ENCODE results near the gene KRT86. TPM values are rescaled to one million over a fixed set of nuclear protein-coding genes. Genes with fewer than 3 reads are reported as not detected.
A peak's percentile ranks its signal among the peaks of the same experiment; 100 is the strongest.

KRT86 gene
- total RNA-seq, 2 experiments from 2014 or later, result 0.10 to 0.12 TPM

DNA sequence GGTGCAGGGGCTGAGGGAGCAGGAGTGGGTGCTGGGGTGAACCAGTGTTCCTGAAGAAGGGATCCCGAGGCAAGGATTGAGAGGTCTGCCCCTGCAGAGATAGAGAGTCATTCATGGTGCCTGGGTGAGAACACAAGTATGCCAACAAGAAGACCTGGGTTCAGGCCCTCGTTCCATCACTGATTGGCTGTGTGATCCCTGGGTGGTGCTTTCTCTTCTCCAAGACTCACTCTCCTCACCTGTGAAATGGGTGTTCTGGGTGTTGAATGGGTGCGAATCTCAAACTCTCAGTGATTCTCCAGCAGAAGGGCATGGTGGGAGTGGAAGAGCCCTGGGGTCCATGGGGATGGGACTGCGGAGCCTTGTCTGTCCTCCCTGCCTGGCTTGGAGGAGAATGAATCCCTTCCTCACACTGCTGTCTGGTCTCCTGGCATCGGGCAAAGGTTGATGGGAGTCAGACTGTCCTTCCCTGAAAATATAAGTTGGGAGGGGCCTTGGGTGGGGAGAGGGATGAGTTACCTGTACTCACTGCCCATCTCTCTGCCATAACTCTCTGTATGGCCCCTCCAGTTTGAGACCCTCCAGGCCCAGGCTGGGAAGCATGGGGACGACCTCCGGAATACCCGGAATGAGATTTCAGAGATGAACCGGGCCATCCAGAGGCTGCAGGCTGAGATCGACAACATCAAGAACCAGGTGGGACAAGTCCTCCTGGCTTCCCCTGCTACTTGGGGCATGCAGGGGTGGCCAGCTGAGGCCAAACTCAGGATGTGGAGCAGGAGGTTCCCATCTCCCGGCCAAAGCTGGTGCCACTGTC, 31.8 kb upstream of the KRT86 start:
- H3K27ac Mint-ChIP-seq, result no peak overlapping the region
- H3K9me3 Mint-ChIP-seq, result no peaks in the 10 kb centered on the region
- DNase-seq, result no peak
- H3K4me3 Mint-ChIP-seq, result no peak overlapping the region
- peaks cover 28% of the 10 kb centered on the region for H3K4me1 Mint-ChIP-seq (ENCODE audit: low read depth)
- intact Hi-C loops (cut with micrococcal nuclease), result no loop called here
- POLR2A ChIA-PET, result no interaction called here
- H3K36me3 Mint-ChIP-seq, result no peaks in the 10 kb centered on the region
- CTCF ChIA-PET, result interaction anchor here (1.7 to 4.5 kb wide), 2 partner anchors 21 to 37 kb away, joined by 10 to 33 read pairs; no protein-coding TSS in a partner anchor
- no peaks in the 10 kb centered on the region for H3K27me3 Mint-ChIP-seq

DNA sequence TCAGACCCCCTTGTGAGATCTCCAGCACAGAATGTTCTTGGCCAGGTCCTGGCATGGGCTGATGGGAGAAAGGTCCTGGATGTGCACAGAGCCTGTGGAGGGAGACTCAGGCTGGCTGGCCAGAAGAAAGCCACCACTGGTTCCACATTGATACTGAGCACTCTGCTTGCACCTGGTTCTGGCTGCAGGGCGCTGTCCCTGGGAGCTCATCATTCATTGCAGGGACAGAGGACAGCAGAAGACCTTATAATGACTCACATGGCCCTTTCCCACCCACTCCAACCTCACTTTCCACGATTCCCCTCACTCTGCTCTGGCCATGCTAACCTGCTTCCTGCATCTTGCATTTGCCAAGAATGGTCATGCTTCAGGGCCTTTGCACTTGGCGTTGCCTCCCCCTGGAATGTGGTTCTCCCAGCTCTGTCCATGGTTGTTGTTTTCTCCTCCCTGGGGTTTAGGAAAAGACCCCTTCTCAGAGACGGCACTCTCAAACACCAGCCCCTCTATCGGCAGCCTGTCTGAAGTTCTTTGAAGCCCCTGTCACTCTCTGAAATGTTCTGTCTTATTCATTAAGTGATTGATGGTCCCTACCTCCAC, 31.1 kb upstream of the KRT86 start:
- no peak for DNase-seq
- H3K36me3 Mint-ChIP-seq, result no peaks in the 10 kb centered on the region
- no peaks in the 10 kb centered on the region for H3K9me3 Mint-ChIP-seq
- H3K27me3 Mint-ChIP-seq, result no peaks in the 10 kb centered on the region
- H3K4me1 Mint-ChIP-seq (ENCODE audit: low read depth), result peaks cover 28% of the 10 kb centered on the region
- H3K4me3 Mint-ChIP-seq, result no peak overlapping the region
- CTCF ChIA-PET, result interaction anchor here (0.7 to 4.5 kb wide), 4 partner anchors 21 to 218 kb away, joined by 3 to 33 read pairs (median 8); no protein-coding TSS in a partner anchor
- intact Hi-C loops (cut with micrococcal nuclease), result no loop called here
- POLR2A ChIA-PET, result interaction anchor here (1.0 kb wide), 1 partner anchor 174 kb away, joined by 4 read pairs; the partner anchor contains the start of gene ATG101
- H3K27ac Mint-ChIP-seq, result peak overlapping the region; percentile 79

DNA sequence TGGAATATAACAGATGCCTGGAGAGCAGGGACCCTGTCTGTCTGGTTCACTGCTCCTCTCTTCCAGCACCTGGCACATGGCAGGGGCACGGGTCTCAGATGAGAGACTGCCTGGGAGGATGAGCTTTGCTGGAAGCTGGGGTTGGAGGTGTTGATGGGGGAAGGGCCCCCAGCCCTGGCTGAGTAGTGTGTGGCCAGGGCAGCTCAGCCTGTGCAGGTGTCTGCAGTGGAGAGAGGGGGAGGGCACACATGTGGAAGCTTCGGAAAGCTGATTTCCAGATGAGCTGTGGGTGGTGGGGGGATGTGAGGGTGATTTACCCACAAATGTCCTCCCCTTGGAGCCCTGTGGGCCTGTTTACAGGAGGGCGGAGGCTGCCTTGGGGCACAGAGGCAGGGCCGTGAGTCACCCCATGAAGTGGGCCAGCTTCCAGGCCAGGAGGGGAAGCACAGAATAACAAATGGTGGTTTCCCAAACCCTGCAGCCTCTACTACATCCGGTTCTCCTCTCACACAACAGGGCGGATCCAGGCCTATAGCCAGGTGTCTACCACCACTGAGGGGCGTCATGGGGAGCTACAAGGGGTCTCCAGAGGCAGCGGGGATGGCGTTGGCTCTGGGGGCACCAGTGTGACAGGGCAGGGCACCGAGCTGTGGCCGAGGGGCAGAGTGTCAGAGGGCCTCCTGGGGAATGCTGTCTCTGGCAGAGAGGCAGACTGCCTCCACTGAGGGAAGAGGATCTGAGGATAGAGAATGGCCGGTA, 30.4 kb upstream of the KRT86 start:
- H3K9me3 Mint-ChIP-seq, result no peaks in the 10 kb centered on the region
- CTCF ChIA-PET, result interaction anchor here (0.7 to 4.5 kb wide), 4 partner anchors 22 to 219 kb away, joined by 3 to 33 read pairs (median 8); no protein-coding TSS in a partner anchor
- peaks cover 28% of the 10 kb centered on the region for H3K4me1 Mint-ChIP-seq (ENCODE audit: low read depth)
- no peaks in the 10 kb centered on the region for H3K27me3 Mint-ChIP-seq
- DNase-seq, result peak; percentile 89
- H3K4me3 Mint-ChIP-seq, result peak overlapping the region; percentile 48
- POLR2A ChIA-PET, result interaction anchor here (1.0 kb wide), 1 partner anchor 174 kb away, joined by 4 read pairs; the partner anchor contains the start of gene ATG101
- no peaks in the 10 kb centered on the region for H3K36me3 Mint-ChIP-seq
- peak overlapping the region; percentile 79 for H3K27ac Mint-ChIP-seq
- intact Hi-C loops (cut with micrococcal nuclease), result loop anchor here (1.0 kb wide), 1 partner anchor 22 kb away; no protein-coding TSS in a partner anchor

DNA sequence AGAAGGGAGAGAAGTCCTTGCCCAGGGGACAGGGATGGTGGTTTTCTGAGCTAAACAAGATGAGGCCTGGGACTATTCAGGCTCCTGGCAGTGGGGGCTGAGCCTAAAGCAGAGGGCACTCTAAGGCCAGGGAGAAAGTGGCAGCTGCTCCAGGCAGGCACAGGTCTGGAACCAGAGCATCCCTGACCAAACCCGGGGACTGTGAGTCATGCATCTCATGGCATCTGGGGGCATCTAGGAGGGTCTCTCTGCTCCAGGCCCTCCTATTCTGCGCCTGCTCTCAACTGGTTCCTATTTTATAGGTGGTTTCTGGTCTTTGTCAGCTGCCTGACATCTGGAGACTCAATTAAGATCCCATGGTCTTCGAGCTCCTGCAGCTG, 29.8 kb upstream of the KRT86 start:
- intact Hi-C loops (cut with micrococcal nuclease), result loop anchor here (1.0 kb wide), 1 partner anchor 22 kb away; no protein-coding TSS in a partner anchor
- Mint-ChIP-seq H3K27me3 (peaks cover 4% of the 10 kb centered on the region), H3K27ac (peak overlapping the region; percentile 79), H3K36me3 (no peaks in the 10 kb centered on the region), H3K4me3 (peak overlapping the region; percentile 48), H3K4me1 (ENCODE audit: low read depth) (peaks cover 29% of the 10 kb centered on the region), H3K9me3 (no peaks in the 10 kb centered on the region)
- CTCF ChIA-PET, result interaction anchor here (0.8 to 4.5 kb wide), 5 partner anchors 23 to 219 kb away, joined by 3 to 33 read pairs (median 10); no protein-coding TSS in a partner anchor
- POLR2A ChIA-PET, result no interaction called here
- no peak for DNase-seq

DNA sequence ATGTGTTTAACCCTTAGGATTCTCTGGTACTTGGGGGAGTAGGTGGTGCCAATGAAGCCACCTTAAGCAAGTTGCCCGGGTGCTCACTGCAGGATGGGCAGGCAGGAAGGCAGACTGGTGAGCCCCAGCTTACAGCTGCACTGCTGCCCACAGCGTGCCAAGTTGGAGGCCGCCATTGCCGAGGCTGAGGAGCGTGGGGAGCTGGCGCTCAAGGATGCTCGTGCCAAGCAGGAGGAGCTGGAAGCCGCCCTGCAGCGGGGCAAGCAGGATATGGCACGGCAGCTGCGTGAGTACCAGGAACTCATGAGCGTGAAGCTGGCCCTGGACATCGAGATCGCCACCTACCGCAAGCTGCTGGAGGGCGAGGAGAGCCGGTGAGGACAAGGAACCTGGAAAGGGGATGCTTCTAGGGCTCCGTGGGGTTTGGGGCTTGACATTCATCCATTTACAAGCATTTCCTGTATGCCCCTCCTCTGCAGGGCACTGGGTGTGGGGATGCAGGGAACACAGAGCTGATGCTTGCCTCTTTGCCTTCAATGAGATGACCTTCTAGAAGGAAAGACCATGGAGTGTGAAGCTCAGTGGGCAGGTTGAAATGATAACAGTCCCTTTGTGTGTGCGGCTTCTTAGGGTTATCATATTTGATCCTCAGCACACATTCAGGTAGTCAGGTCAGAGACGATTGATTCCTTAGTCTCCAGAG, 29.0 kb upstream of the KRT86 start:
- DNase-seq, result no peak
- H3K27me3 Mint-ChIP-seq, result peaks cover 9% of the 10 kb centered on the region
- POLR2A ChIA-PET, result no interaction called here
- intact Hi-C loops (cut with micrococcal nuclease), result no loop called here
- no peak overlapping the region for H3K4me3 Mint-ChIP-seq
- H3K27ac Mint-ChIP-seq, result no peak overlapping the region
- H3K9me3 Mint-ChIP-seq, result no peaks in the 10 kb centered on the region
- CTCF ChIA-PET, result interaction anchor here (0.8 to 4.5 kb wide), 3 partner anchors 24 to 34 kb away, joined by 3 to 33 read pairs (median 10); no protein-coding TSS in a partner anchor
- H3K4me1 Mint-ChIP-seq (ENCODE audit: low read depth), result peaks cover 34% of the 10 kb centered on the region
- no peaks in the 10 kb centered on the region for H3K36me3 Mint-ChIP-seq

DNA sequence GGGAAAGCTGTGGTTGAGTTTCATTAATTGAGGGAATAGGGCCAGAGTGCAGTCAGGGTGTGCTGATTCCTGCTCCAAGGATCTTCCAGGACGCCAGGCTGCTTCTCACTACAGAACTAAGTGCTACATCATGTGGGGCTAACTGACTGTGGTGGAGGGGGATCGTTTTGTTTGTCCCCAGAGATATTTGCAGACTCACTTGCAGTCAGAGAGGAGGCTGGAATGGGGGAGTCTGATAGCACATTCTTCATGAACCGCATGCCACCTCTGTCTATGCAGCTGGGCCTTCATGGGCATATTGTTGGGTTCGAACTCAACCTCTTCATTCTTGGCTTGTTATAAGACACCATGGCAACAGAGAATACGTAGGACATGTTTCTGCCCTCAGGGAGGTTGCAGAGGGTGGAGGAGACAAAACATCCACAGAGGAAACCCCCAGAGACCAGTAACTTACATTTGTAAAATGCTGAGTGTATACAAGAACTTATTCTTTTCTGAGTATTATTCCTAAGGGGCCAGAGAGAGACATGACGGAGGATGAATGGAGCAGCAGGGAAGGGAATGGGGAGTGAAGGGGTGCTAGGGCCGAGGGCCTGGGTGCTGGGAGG, 28.4 kb upstream of the KRT86 start:
- Mint-ChIP-seq H3K36me3 (no peaks in the 10 kb centered on the region), H3K9me3 (no peaks in the 10 kb centered on the region), H3K27ac (peak overlapping the region; percentile 3), H3K4me1 (ENCODE audit: low read depth) (peaks cover 35% of the 10 kb centered on the region), H3K27me3 (peaks cover 12% of the 10 kb centered on the region), H3K4me3 (no peak overlapping the region)
- ChIA-PET POLR2A (interaction anchor here (0.6 kb wide), 1 partner anchor 122 kb away, joined by 3 read pairs; no protein-coding TSS in a partner anchor), CTCF (interaction anchor here (3.2 to 4.5 kb wide), 2 partner anchors 24 to 33 kb away, joined by 10 to 33 read pairs; no protein-coding TSS in a partner anchor)
- intact Hi-C loops (cut with micrococcal nuclease), result no loop called here
- DNase-seq, result no peak

DNA sequence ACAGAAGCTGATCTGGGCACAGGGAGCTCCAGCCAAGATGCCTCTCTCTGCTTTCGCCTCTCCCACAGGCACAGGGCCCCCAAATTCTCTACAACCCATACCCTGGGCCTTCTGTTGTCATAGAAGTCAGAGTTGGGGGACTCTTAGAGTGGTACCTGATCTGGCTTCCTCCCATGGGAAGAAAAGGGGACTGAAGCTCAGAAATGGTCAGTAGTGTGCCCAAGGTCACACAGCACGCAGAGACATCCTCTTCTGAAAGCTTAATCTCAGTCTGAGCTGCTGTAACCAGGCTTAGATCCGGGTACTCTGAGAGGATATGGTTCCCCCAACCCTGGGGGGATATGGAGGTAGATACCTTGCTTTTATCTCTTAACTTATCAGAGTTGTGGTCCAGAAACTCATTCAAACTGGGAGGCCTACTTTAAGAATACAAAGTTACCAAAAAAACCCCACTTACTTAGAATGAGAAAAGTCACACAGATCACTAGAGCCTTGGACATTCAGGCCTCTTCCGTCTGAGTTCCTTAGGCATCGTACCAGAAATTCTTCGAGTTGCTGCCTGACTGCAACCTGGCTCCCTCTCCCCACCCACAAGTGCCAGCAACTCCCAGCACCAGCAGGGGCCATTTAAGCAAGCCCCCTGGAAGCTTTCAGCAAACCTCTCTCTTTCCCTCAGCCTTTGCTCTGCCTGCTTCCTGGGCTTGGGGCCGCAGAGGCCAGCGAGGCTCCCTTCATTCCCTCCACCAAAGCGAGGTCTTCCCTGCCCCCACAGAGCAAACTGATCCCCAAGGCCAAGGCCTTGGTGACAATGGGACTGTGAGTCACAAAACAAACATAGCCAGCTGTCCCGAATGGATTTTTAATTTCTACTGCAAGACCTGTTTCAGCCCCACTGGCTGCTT, 27.5 kb upstream of the KRT86 start:
- no peaks in the 10 kb centered on the region for H3K36me3 Mint-ChIP-seq
- H3K27me3 Mint-ChIP-seq, result peaks cover 12% of the 10 kb centered on the region
- CTCF ChIA-PET, result interaction anchor here (0.8 to 4.5 kb wide), 3 partner anchors 25 to 54 kb away, joined by 3 to 33 read pairs (median 10); no protein-coding TSS in a partner anchor
- intact Hi-C loops (cut with micrococcal nuclease), result no loop called here
- POLR2A ChIA-PET, result interaction anchor here (0.6 kb wide), 1 partner anchor 123 kb away, joined by 3 read pairs; no protein-coding TSS in a partner anchor
- peak overlapping the region; percentile 24 for H3K27ac Mint-ChIP-seq
- peaks cover 43% of the 10 kb centered on the region for H3K4me1 Mint-ChIP-seq (ENCODE audit: low read depth)
- no peaks in the 10 kb centered on the region for H3K9me3 Mint-ChIP-seq
- no peak overlapping the region for H3K4me3 Mint-ChIP-seq
- no peak for DNase-seq

DNA sequence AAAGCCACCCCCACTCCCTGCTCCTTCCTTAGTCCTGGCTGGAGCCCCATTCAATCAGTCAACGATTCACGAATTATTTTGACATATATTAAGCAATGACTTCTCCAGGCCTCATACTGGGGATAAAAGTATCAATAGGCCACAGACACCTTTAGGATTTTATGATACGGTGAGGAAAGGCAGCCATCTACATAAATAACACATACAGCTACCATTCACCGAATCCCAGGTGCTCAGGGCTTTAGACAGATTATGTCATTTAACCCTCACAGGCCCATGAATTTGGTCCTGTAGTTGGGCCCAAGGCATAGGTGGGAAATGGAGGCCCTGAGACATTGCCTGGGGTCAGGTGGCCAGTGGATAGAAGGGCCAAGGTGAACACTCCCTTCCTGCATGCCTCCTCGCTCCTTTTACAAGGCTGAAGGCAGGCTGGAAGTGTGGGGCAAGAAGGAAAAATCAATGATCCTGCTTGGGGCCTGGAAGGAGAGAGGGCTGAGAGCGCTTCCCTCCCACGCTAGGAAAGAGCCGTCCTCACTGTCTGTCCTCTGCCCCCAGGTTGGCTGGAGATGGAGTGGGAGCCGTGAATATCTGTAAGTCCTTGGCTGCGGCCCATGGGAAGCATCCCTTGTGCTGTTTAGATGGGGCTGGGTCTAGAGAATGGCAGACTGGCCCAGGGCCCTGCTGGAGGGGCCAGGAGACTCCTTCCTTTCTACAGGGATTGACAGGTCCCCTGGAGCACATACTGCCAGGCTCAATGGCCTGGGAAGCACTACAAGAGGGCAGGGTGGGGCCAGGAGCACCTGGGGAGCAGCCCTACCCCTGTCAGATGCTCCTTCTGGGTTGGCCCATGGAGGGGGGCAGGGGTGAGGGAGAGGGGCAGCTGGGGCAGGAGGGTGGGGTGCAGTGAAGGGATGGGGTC, 26.6 kb upstream of the KRT86 start:
- Mint-ChIP-seq H3K27ac (no peak overlapping the region), H3K4me3 (no peak overlapping the region), H3K27me3 (peaks cover 12% of the 10 kb centered on the region), H3K36me3 (no peaks in the 10 kb centered on the region), H3K4me1 (ENCODE audit: low read depth) (peaks cover 43% of the 10 kb centered on the region), H3K9me3 (no peaks in the 10 kb centered on the region)
- ChIA-PET POLR2A (no interaction called here), CTCF (interaction anchor here (0.8 to 3.2 kb wide), 2 partner anchors 31 to 55 kb away, joined by 3 to 10 read pairs; no protein-coding TSS in a partner anchor)
- intact Hi-C loops (cut with micrococcal nuclease), result no loop called here
- no peak for DNase-seq

DNA sequence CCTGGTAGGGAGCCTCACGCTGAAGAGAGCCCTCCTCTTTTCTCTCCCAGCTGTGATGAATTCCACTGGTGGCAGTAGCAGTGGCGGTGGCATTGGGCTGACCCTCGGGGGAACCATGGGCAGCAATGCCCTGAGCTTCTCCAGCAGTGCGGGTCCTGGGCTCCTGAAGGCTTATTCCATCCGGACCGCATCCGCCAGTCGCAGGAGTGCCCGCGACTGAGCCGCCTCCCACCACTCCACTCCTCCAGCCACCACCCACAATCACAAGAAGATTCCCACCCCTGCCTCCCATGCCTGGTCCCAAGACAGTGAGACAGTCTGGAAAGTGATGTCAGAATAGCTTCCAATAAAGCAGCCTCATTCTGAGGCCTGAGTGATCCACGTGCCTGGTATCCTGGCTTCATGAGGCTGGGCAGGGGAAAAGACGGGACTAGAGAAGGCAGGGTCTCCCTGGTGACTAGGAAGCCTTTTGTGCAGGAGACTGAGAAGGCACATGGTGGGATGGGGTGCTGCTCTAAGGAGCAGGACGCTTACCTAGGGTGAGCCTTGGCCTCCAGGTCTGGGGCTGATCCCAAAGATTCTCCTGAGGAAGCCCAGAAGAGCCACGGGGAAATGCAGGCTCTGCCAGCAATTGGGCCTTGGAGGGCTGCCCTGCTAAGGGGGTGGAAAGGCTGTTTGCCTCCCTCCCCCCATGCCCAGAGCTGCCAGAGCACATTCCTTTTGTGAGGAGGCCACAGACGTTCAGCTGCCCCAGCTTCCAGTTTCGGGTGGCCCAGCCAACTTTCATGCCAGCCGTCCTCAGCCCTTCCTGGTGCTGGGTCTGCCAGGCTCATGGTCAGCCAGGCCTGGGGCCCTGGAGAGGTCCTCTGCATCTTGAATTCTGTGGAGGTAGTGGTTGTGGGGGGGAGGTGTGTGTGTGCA, 25.6 kb upstream of the KRT86 start:
- POLR2A ChIA-PET, result no interaction called here

More for the DNA sequence above, 25.6 kb upstream of the KRT86 start:
- H3K27me3 Mint-ChIP-seq, result peaks cover 12% of the 10 kb centered on the region
- no peaks in the 10 kb centered on the region for H3K9me3 Mint-ChIP-seq
- peak; percentile 2 for DNase-seq
- intact Hi-C loops (cut with micrococcal nuclease), result no loop called here
- CTCF ChIA-PET, result interaction anchor here (0.6 kb wide), 1 partner anchor 11 kb away, joined by 3 read pairs; no protein-coding TSS in a partner anchor
- H3K36me3 Mint-ChIP-seq, result no peaks in the 10 kb centered on the region
- no peak overlapping the region for H3K27ac Mint-ChIP-seq
- H3K4me1 Mint-ChIP-seq (ENCODE audit: low read depth), result peaks cover 37% of the 10 kb centered on the region
- H3K4me3 Mint-ChIP-seq, result no peak overlapping the region

Measured in activated CD4-positive, alpha-beta memory T cell treated with anti-CD3 and anti-CD28 coated beads for 36 hours (primary cell).